Lower leg skin (tissue), 3 donors: Measurements from ENCODE around the gene TMC5.

Experiments
- CTCF ChIP-seq, 3 donors: fragments of 450-650 bp; IDR thresholded peaks; one replicate each; pipeline ENCODE4 v1.5.1; 2016; ENCODE audit warnings: antibody characterized with exemption in 3 of 3, mild to moderate bottlenecking in 3 of 3, moderate library complexity in 2 of 3
- POLR2A ChIP-seq, 2 donors: fragments of 450-650 bp; IDR thresholded peaks; one replicate each; pipeline ENCODE4 v1.6.1; 2016 to 2017; ENCODE audit warnings: antibody characterized with exemption in 2 of 2, mild to moderate bottlenecking in 1 of 2, moderate library complexity in 1 of 2

DNA sequence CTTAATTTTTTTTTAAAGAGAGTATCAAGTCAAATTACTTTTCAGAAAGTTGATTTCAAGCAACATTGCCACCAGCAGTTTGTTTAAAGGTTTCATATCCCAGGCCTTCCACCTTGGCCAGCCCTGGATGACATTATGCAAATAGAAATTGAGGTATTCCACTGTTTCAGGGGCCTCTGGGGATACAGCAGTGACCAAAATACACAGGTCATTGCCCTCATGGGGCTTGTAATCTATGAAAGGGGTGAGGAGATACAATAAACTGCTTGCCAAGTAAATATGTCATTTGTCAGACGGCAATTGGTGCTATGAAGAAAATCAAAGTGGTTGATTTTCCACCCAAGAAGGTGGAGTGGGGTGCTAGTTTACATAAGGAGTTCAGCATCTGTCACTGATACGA, 37.8 kb upstream of the TMC5 start:
- no peak for TF ChIP-seq POLR2A (IDR thresholded peaks at IDR 0.05)
- no peak for TF ChIP-seq CTCF (IDR thresholded peaks at IDR 0.05)
